ENCODE results near the gene RGS14.

Gene RGS14

DNA sequence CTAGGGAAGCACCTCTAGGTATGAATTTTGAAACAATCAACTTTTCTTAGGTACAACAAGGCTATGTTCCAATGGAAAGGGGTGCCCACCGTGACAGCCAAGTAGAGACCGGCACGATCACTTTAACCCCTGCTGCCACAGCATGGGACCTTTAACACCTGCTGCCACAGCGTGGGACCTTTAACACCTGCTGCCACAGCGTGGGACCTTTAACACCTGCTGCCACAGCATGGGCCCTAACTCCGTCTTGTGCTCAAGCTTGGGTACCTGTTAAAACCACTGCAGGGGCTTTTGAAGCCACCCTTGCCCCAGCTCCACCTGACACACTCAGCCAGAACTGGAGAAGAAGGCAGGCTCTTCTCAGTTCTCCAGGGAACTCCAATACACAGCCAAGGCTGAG, 27.8 kb upstream of the RGS14 start:
- TF ChIP-seq, protein P1, sequence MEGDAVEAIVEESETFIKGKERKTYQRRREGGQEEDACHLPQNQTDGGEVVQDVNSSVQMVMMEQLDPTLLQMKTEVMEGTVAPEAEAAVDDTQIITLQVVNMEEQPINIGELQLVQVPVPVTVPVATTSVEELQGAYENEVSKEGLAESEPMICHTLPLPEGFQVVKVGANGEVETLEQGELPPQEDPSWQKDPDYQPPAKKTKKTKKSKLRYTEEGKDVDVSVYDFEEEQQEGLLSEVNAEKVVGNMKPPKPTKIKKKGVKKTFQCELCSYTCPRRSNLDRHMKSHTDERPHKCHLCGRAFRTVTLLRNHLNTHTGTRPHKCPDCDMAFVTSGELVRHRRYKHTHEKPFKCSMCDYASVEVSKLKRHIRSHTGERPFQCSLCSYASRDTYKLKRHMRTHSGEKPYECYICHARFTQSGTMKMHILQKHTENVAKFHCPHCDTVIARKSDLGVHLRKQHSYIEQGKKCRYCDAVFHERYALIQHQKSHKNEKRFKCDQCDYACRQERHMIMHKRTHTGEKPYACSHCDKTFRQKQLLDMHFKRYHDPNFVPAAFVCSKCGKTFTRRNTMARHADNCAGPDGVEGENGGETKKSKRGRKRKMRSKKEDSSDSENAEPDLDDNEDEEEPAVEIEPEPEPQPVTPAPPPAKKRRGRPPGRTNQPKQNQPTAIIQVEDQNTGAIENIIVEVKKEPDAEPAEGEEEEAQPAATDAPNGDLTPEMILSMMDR (IDR thresholded peaks at IDR 0.05; ENCODE audit: low read depth, low read length) = no peak
- DNase-seq (ENCODE audit: low read depth in 2 of 2) = no peak
- H3K4me3 ChIP-seq (replicated peaks in 1 of 2; ENCODE audit: low read depth in 2 of 2, low read length in 2 of 2) = no peak overlapping the region

DNA sequence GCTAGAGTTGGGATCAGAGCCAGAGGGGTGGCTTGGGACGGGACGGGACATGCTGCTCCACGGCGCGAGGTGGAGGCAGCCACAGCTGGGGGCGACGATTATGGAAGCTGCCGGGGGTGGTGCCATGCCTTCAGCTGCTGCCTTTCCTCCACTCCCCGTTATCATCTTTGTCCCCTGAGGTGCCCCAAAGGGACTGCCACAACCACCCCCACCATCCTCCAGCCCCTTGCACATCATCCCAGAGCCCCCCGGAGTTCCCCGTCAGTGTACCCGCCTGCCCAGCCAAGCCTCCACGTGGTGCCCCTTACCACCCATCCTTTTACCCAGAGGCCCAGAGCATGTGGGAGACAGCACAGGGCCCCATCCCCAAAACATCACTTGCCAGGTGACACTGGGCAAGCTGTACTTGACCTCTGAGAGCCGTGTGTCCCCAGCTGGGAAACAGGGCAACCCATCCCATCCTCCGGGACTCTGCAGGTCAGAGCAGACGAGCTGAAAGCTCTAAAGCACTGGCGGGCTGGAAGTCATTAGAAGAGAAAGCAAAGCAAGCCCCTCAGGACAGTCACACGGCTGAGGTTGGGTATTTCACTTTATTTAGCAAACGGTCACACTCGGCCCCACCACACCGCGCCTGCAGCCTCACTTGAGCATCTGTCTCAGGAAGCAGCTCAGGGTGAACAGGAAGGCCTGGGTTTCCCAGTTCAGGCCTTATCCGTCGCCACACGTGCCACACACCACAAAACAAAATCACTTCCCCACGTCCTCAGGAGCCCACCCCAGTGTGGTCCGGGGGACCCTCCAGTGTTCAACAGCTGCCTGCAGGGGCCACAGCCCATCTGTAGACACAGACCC, 26.5 kb upstream of the RGS14 start:
- no peak for DNase-seq (ENCODE audit: low read depth in 2 of 2)
- no peak overlapping the region for H3K4me3 ChIP-seq (replicated peaks in 1 of 2; ENCODE audit: low read depth in 2 of 2, low read length in 2 of 2)
- TF ChIP-seq, protein P1 (IDR thresholded peaks at IDR 0.05; ENCODE audit: low read depth, low read length) = no peak

DNA sequence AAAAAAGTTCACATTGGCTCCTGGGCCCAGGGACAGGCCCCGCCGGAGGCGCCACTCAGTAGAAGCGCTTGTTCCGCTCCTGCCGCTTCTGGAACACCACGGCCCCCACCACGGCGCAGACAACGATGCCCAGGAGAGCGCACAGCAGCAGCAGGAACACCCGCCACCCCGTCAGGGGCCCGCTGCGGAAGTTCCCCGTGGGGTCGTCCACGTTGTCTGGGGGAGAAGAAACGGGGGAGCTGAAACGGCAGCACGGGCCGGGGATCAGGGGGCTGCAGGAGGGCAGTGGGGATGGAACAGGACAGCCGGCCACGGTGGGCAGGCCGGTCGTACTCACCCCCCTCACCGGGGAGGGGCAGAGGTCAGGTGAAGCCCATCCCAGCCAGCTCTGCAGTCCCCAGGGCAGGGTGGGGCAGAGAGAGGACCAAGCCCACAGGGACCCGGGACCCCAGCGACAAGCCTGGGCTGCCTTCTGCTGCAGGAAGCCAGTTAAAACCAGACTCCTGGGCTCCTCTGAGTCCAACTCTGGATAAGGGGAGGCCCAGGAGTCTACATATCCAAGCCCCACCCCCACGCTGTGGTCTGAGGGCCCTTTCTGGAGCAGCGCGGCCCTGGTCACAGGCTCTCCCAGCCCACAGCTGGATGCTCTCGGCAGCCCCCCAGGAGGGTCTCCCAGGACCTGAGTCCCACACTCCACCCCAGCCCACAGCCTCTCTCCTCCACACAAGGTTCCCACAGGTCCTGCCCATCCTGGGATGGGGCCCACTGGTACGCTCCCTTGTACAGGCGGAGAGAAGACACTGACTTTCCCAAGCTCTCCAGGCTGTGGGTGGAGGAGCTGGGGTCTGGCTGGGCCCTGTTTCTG, 25.5 kb upstream of the RGS14 start:
- TF ChIP-seq, protein P1 (IDR thresholded peaks at IDR 0.05; ENCODE audit: low read depth, low read length) = no peak
- DNase-seq (ENCODE audit: low read depth in 2 of 2) = no peak
- H3K4me3 ChIP-seq (replicated peaks in 1 of 2; ENCODE audit: low read depth in 2 of 2, low read length in 2 of 2) = no peak overlapping the region

DNA sequence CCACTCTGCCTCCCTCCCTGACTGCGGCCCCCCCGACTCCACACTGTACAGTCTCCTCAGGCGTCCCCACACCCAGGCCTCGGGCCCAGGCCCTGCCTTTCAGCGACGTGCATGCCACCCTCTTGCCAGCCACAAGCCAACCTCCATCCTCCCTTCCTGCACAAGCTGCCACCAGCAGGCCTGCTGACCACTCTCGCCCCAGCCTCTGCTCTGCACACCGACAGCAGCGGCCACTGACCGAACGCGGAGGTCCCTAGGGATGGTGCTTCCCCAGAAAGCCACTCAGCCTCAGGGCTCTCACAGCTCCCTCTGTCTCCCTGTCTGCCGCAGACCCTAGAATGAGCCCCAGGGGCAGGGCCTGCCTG, 24.8 kb upstream of the RGS14 start:
- TF ChIP-seq, protein P1 (IDR thresholded peaks at IDR 0.05; ENCODE audit: low read depth, low read length) = no peak
- no peak for DNase-seq (ENCODE audit: low read depth in 2 of 2)
- no peak overlapping the region for H3K4me3 ChIP-seq (replicated peaks in 1 of 2; ENCODE audit: low read depth in 2 of 2, low read length in 2 of 2)

DNA sequence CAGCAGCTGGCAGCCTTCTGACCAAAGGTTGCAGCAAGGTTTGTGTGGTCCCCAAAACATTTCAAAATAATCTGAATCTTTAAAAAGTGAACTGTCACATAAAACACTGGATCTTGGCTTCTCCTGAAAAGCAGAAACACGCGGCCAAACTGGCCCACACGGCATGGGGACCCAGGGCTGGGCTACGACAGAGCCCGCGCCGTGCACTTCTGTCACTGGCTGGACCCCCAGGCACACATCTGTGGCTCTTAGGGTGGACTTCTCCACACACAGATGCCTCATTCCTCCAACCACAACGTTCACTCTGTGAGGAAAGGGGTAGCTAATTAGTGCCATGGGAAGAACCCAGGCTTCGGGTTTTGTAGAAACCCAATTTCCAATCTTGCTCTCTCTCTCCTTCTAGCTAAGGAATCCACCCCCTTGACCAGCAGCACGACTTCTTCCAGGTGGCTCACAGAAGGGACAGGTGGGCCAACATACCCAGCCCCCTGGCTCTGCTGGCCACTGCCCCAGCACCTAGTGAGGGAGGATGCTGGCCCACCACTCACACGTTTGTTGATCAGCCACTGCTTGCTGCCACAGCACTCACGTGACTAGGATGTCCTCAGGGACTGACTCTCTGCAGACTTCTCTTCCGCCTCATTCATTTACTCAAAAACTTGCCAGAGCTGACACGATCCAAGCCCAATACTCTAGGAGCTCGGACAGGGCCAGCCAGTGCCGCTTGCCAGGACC, 24.1 kb upstream of the RGS14 start:
- no peak overlapping the region for H3K4me3 ChIP-seq (replicated peaks in 1 of 2; ENCODE audit: low read depth in 2 of 2, low read length in 2 of 2)
- no peak for DNase-seq (ENCODE audit: low read depth in 2 of 2)
- TF ChIP-seq, protein P1 (IDR thresholded peaks at IDR 0.05; ENCODE audit: low read depth, low read length) = no peak

DNA sequence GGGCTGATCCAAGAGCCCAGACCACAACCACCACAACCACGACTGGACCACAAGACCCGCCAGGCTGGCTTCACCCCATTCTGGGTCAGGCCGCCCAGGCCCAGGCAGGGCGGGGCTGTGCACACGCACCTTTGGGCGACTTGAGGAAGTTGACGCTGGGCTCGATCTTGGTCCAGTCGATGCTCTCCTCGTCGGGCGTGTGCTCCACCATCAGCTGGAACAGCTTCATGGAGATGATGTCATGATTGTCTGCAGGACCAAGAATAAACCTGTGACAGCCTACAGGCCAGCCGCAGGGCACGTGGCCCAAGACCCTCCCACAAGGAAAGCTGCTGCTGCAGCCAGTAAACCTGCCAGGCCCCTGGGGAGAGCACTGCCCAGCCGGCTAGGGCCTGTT, 23.6 kb upstream of the RGS14 start:
- no peak for DNase-seq (ENCODE audit: low read depth in 2 of 2)
- TF ChIP-seq, protein P1 (IDR thresholded peaks at IDR 0.05; ENCODE audit: low read depth, low read length) = no peak
- H3K4me3 ChIP-seq (replicated peaks in 1 of 2; ENCODE audit: low read depth in 2 of 2, low read length in 2 of 2) = no peak overlapping the region

All from cardiac fibroblast (primary cell).